ENCODE data around the gene GPRC5A. TPM values are rescaled to one million over a fixed set of nuclear protein-coding genes. Genes with fewer than 3 reads are reported as not detected.

Gene GPRC5A, protein sequence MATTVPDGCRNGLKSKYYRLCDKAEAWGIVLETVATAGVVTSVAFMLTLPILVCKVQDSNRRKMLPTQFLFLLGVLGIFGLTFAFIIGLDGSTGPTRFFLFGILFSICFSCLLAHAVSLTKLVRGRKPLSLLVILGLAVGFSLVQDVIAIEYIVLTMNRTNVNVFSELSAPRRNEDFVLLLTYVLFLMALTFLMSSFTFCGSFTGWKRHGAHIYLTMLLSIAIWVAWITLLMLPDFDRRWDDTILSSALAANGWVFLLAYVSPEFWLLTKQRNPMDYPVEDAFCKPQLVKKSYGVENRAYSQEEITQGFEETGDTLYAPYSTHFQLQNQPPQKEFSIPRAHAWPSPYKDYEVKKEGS
- total RNA-seq (2022; extraction: Qiagen RNA extraction; ENCODE audit: low read depth): 263 to 406 TPM (median 370 TPM) in 5 replicates

DNA sequence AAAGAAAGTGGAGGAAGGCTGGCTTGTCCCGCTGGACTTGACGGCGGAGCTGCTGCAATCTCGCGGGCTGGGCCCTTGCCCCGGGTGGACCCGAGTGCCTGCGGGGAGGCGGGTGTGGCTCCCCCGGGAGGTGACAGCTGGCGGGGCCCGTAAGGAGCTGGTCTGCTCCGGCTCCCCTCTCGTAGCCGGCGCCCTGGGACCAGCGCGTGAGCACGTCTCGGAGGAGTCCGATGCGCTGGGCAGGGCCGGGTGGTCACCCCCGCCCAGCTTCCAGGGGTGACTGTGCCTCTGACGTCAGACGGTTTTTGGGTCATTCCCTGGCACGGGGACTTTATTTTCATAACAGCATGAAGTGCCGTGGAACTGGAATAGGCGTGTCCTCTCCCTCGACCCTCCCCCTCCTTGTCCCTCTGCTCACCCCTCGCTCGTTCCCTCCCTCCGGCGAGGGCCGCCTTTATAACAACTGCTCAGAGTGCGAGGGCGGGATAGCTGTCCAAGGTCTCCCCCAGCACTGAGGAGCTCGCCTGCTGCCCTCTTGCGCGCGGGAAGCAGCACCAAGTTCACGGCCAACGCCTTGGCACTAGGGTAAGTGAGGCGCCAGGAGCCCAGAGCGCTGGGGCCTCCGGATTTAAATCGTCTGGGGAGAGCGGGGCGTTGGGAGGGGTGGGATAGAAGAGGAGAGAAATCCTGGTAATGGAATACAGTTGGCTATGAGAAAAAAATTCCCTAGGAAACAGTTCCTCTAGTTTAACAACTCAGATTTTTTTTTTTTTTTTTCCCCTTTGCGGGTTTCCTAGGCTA is at the start of gene GPRC5A:
GPRC5A (plus strand) TSS at position 483 of the 801 bp plus-strand sequence. CDS start 16,688 bp downstream, outside the sequence.

DNA sequence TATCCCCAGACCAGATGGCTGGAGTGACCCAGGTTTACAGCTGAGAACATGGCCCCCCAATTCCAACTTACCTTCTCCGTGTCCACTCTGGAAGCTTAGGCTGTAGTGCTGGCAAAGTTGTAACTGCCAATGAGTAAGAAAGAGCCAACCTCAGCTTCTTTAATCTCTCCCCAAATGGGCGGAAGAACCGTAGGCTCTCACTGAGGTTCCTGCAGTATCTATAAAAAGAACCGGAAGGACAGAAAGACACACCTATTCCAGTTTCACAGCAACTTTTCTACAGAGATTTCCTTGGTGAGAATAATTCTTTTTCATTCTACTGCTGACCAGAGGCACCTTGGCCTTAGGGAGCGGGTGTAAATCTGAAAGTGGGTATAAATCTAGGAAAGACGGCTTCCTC is 60.7 kb downstream of the GPRC5A start, which contains the start of gene GPRC5D:
GPRC5D (minus strand) TSS at position 135 of the 400 bp plus-strand sequence. CDS start 1,786 bp downstream, outside the sequence.

Other genes with a start within 250 kb of the GPRC5A start
- 0.73 to 1.3 TPM (median 1.0 TPM) in 5 replicates for gene GPR19, start 195.4 kb upstream of the GPRC5A start, total RNA-seq (2022; extraction: Qiagen RNA extraction; ENCODE audit: low read depth)
- gene CDKN1B, start 174.2 kb upstream of the GPRC5A start, total RNA-seq (2022; extraction: Qiagen RNA extraction; ENCODE audit: low read depth): 12.8 to 16.9 TPM (median 16.0 TPM) in 5 replicates
- gene APOLD1, start 105.9 kb upstream of the GPRC5A start, total RNA-seq (2022; extraction: Qiagen RNA extraction; ENCODE audit: low read depth): 0.12 to 0.36 TPM (median 0.17 TPM) in 5 replicates
- 79.5 to 96.7 TPM (median 84.8 TPM) in 5 replicates for gene DDX47, start 78.2 kb upstream of the GPRC5A start, total RNA-seq (2022; extraction: Qiagen RNA extraction; ENCODE audit: low read depth)
- 0.22 TPM in 1 of 5 replicates, not detected in the others for gene GPRC5D, start 60.6 kb downstream of the GPRC5A start, total RNA-seq (2022; extraction: Qiagen RNA extraction; ENCODE audit: low read depth)
- gene HEBP1, start 108.7 kb downstream of the GPRC5A start, total RNA-seq (2022; extraction: Qiagen RNA extraction; ENCODE audit: low read depth): 54.0 to 58.6 TPM (median 55.4 TPM) in 5 replicates
- 3.8 to 4.6 TPM (median 3.9 TPM) in 5 replicates for gene FAM234B, start 152.8 kb downstream of the GPRC5A start, total RNA-seq (2022; extraction: Qiagen RNA extraction; ENCODE audit: low read depth)
- 0.33 to 0.90 TPM (median 0.54 TPM) in 5 replicates for gene GSG1, start 212.1 kb downstream of the GPRC5A start, total RNA-seq (2022; extraction: Qiagen RNA extraction; ENCODE audit: low read depth)

Measured in A549 treated with GW870086 at 1 μM for 4 hours (cell line).